Endodermal cell (in vitro differentiated cells): ENCODE measurements around the gene ATXN1. TPM values are rescaled to one million over a fixed set of nuclear protein-coding genes. Genes with fewer than 3 reads are reported as not detected.

ENCODE experiments used
- DNase-seq: peaks from one replicate; pipeline ENCODE4 v3.0.0-alpha.2; 2017
- H3K27ac ChIP-seq: 2 replicates; pipeline ENCODE4 v1.5.1; 2013; ENCODE audit warnings: mild to moderate bottlenecking, low read depth, low read length, moderate library complexity
- H3K27me3 ChIP-seq: 2 replicates; pipeline ENCODE4 v1.6.1; 2013; ENCODE audit warnings: mild to moderate bottlenecking, low read length, moderate library complexity; ENCODE audit not compliant: insufficient read depth, control insufficient read depth, poor library complexity, severe bottlenecking
- H3K36me3 ChIP-seq: 2 replicates; pipeline ENCODE4 v1.7.0; 2013; ENCODE audit warnings: mild to moderate bottlenecking, low read length, moderate library complexity; ENCODE audit not compliant: control insufficient read depth, insufficient read depth
- H3K4me1 ChIP-seq: one replicate; pipeline ENCODE4 v1.7.0; 2013; ENCODE audit warnings: low read length; ENCODE audit not compliant: control insufficient read depth, insufficient read depth
- H3K4me3 ChIP-seq: 2 replicates; pipeline ENCODE4 v1.5.1; 2013; ENCODE audit warnings: mild to moderate bottlenecking, low read length, moderate library complexity
- H3K9ac ChIP-seq: 2 replicates; pipeline ENCODE4 v1.6.1; 2013; ENCODE audit warnings: mild to moderate bottlenecking, low read length, moderate library complexity; ENCODE audit not compliant: poor library complexity, severe bottlenecking; ENCODE audit errors: extremely low read depth
- H3K9me3 ChIP-seq: 2 replicates; pipeline ENCODE4 v1.6.1; 2013; ENCODE audit warnings: mild to moderate bottlenecking, low read length, moderate library complexity; ENCODE audit not compliant: control insufficient read depth
- H3K27ac Mint-ChIP-seq: 2 replicates; pipeline ENCODE4 v1.8.0; 2020; ENCODE audit warnings: mixed read lengths
- H3K27me3 Mint-ChIP-seq: 2 replicates; pipeline ENCODE4 v1.8.0; 2021; ENCODE audit warnings: mild to moderate bottlenecking, mixed read lengths; ENCODE audit not compliant: insufficient read depth
- H3K36me3 Mint-ChIP-seq: 2 replicates; pipeline ENCODE4 v1.8.0; 2020; ENCODE audit warnings: low read depth, mixed read lengths
- H3K4me1 Mint-ChIP-seq: 2 replicates; pipeline ENCODE4 v1.8.0; 2020; ENCODE audit warnings: mixed read lengths
- H3K4me3 Mint-ChIP-seq: 2 replicates; pipeline ENCODE4 v1.8.0; 2020; ENCODE audit warnings: mild to moderate bottlenecking, moderate library complexity, mixed read lengths
- H3K9me3 Mint-ChIP-seq: 2 replicates; pipeline ENCODE4 v1.8.0; 2020; ENCODE audit warnings: mild to moderate bottlenecking, mixed read lengths
- CTCF ChIP-seq: fragments of 200-600 bp; sonication (generic); conservative IDR thresholded peaks from 2 replicates; pipeline ENCODE4 v1.5.0; 2021; ENCODE audit warnings: antibody characterized with exemption, mild to moderate bottlenecking
- WGBS, 2 experiments: methylation state at CpG; one replicate each; pipeline versions ENCODE4 v1.1.5 to v1.1.7; 2013; ENCODE audit warnings: missing lambda C conversion rate in 2 of 2, mixed read lengths in 1 of 2; ENCODE audit not compliant: insufficient coverage in 1 of 2, insufficient read length in 1 of 2; 5-methylcytosine and 5-hydroxymethylcytosine counted together
- total RNA-seq, 2 donors: library from RNA; stranded (reverse); fragmentation: NEBNext Ultra II Directional in 1 of 2; extraction: Animal tissue kit (Norgen Biotek cat#: 25700) in 1 of 2; gene quantifications; 2 replicates in 1 of 2; 3 replicates in 1 of 2; pipeline ENCODE4 v1.2.1, GENCODE V29; 2021

Gene ATXN1
- total RNA-seq, 2 donors from 2014 or later, result 10.4 to 15.9 TPM

DNA sequence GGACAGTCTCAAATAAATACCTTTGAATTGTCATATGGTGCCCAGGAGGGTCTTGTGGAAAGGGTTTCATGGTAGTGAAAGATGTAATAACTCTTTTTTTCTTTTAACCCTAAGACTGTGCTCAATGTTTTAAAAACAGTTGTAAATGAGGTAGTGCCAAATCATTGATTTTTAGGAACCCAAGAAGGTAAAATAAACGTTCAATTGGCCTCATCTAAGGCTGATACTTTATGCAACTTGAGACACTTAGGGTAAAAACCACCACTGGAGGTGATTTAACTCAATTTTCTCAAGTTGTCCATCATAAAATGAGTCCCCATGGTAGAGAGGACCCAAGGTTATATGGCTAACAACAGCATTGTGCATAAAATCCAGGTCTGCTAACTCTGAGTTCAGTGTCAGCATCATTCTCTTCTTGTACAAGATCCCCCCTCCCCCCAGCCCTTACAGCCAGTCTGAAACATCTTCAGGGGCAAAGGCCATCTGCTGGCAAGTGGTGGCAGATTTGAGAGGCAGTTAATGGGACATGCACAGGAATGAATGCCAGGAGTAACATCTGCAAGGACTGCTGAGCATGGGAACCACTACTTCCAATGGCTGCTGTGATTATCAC is 278.5 kb downstream of the ATXN1 start:
- peaks cover 9% of the 10 kb centered on the region for H3K36me3 Mint-ChIP-seq
- no peak for TF ChIP-seq CTCF
- Histone ChIP-seq H3K36me3 (no peaks in the 10 kb centered on the region), H3K4me1 (peaks cover 3% of the 10 kb centered on the region), H3K4me3 (no peak overlapping the region), H3K9ac (no peak overlapping the region), H3K27me3 (no peaks in the 10 kb centered on the region), H3K9me3 (peaks cover 11% of the 10 kb centered on the region), H3K27ac (no peak overlapping the region)
- no peak overlapping the region for H3K4me3 Mint-ChIP-seq
- 60 to 79% methylated on average over 1 of the region's 1 CpG for WGBS, 2 experiments
- H3K27ac Mint-ChIP-seq, result no peak overlapping the region
- peaks cover 11% of the 10 kb centered on the region for H3K4me1 Mint-ChIP-seq
- H3K9me3 Mint-ChIP-seq, result peaks cover 7% of the 10 kb centered on the region
- no peaks in the 10 kb centered on the region for H3K27me3 Mint-ChIP-seq
- no peak for DNase-seq

GRCh38 chr6:16481697-16482399 is 279.4 kb downstream of the ATXN1 start:
- Histone ChIP-seq H3K27ac (no peak overlapping the region), H3K36me3 (no peaks in the 10 kb centered on the region), H3K27me3 (no peaks in the 10 kb centered on the region), H3K4me1 (peaks cover 3% of the 10 kb centered on the region), H3K9ac (no peak overlapping the region), H3K4me3 (no peak overlapping the region), H3K9me3 (peaks cover 11% of the 10 kb centered on the region)
- Mint-ChIP-seq H3K4me3 (no peak overlapping the region), H3K36me3 (peaks cover 9% of the 10 kb centered on the region), H3K9me3 (peaks cover 7% of the 10 kb centered on the region), H3K4me1 (peaks cover 20% of the 10 kb centered on the region), H3K27ac (no peak overlapping the region), H3K27me3 (no peaks in the 10 kb centered on the region)
- WGBS, 2 experiments, result 95 to 100% methylated on average over 3 of the region's 3 CpGs
- DNase-seq, result no peak
- TF ChIP-seq CTCF, result no peak

DNA sequence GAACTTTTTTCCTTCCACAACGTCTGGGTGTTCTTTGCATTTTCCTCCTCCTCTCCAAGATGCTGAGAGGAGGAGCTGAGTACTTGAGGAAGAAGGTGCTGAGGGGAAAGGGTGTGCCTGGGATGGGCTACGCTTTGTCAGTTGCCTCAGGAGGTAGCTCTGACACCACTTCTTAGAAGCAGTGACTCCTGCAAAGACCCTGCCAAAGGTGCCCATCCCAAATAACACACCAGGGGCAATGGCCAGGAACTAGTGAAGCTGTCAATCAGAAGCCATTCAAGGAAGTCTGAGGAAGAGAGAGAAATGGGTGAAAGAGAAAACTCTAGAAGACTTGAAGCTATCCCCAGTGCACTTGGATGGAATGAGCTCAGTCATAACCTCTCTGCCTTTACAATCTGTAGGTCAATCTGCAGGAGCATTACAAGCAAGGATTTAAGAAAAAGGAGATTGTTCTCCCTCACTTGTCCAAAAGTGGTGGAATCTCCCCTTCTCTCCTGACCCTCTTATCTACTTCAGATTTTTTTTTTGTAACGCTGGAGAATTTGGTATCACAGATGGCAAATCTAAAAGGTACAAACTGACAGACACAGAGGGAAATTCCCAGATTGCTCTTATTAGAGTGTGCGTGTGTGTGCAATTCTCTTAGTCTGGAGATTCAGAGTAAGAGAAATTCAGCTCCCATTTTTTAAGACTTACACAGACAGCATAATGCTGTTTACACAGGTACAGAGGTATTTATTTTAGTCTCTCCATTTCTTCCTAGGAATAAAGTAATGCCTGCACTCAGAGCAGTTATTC is 280.3 kb downstream of the ATXN1 start:
- H3K27me3 Mint-ChIP-seq, result no peaks in the 10 kb centered on the region
- H3K36me3 Mint-ChIP-seq, result peaks cover 9% of the 10 kb centered on the region
- H3K27ac Mint-ChIP-seq, result no peak overlapping the region
- Histone ChIP-seq H3K9me3 (peaks cover 11% of the 10 kb centered on the region), H3K27me3 (no peaks in the 10 kb centered on the region), H3K9ac (no peak overlapping the region), H3K27ac (no peak overlapping the region), H3K36me3 (no peaks in the 10 kb centered on the region), H3K4me1 (peaks cover 3% of the 10 kb centered on the region), H3K4me3 (no peak overlapping the region)
- no peak for TF ChIP-seq CTCF
- peaks cover 7% of the 10 kb centered on the region for H3K9me3 Mint-ChIP-seq
- 50 to 89% methylated on average over 2 to 3 of the region's 4 CpGs for WGBS, 2 experiments
- peaks cover 20% of the 10 kb centered on the region for H3K4me1 Mint-ChIP-seq
- DNase-seq, result no peak
- H3K4me3 Mint-ChIP-seq, result no peak overlapping the region
